UCSD-AML1 (cell line): ENCODE results near the gene OSBPL3.

Source experiments
- DNase-seq: peaks from one replicate; lab custom pipeline; 2025; ENCODE audit not compliant: unreplicated experiment; lab: John Stamatoyannopoulos, UW

OSBPL3 gene

DNA sequence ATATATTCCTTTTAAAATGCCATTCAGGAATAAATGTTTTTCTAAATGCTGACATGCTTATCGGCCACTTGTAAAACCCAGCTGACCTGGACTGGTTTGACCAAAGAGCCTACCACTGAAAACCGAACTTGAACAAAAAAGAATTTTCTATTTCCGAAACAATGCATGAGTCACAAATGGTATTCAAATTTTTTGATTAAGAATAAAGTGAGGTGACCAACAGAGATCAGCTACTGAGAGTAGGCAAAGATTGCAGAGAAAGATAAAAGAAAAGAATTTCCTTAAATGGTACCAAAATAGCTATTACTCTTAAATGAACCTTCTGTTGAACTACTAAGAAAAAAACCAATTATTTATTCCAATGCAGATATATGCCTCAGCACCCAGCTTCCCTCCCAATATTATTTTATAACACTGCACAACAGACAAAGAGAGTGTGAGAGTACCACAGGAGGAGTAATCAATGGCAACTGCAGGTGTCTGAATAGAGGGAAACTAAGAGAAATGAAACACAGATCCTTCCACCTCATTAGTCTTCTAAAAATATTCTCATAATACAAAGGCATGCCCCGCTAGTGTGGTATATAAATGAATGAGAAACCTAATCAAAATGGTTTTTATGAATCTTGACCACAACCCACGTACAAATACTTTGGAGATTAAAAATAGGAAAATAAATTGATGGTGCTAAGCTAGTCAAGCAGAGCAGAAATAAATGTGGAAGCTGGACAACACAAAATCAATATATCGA is 20.1 kb downstream of the OSBPL3 start:
- DNase-seq = no peak

DNA sequence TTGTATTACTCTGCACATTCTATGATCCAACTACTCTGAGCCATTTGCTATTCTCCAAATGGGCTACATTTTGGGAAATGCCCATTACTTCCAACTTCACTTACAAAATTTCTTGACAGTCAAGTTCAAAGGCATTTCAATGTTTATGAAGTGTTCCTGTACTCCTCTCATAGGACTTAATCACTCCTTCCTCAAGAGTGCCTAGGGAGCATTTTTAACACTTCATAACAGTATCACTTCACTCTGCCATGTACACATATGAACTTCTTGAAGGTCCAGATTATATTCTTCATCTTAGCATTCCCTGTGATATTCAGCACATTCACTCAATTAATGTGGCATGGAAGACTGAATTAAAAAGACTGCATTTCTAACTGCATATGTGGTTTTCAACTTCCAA is 21.6 kb downstream of the OSBPL3 start:
- no peak for DNase-seq

DNA sequence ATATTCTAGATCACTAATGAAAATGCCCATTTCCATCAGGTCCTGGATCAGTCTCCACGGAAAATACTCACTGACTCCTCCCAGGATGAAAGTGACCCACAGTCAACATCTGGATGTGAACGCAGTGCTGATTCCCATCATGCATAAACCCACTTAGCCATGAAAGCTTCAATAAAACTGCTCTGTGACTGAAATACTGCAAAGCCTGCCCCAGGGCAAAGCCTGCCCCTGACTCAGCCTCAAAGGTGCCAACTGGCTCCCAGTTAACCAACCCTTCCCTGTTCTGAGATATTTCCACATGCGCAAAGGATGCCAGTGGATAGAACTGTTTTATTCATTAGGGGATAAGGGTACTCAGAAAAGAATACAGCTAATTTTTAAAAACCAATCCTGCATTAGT is 24.0 kb downstream of the OSBPL3 start:
- no peak for DNase-seq

DNA sequence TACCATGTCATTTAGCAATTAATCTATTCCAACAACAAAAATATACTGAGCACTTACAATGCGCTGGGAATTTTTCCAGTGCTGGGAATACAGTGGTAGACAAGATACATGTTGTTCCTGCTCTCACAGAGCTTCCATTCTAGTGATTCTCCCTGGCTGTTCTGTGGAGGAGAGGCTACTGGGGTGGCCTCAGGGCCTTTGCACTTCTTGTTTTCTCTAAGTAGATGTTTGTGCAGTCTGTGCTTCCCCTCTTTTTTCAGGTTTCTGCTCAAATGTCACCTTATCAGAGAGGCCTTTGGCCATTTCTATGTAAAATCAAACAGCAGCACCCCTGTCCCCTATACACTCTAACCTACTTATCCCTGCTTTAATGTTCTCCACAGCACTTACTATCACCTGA is 24.7 kb downstream of the OSBPL3 start:
- DNase-seq = no peak

DNA sequence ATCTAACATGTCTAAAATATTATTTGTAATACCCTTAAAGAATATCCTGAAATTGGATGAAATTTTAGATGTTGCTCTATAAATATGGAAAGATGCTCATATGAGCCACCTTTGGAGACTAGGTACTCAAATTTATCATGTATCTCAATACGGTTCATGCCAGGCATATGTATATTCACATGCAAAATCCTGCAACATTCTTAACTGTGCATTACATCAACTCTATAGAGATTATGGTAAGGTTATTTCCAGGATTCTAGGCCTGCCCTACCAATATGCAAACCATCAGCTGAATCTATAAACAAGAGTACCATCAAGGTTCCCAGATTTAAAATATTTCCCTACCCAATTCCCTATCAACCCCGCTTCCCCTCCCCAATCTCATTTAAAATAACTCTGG is 27.5 kb downstream of the OSBPL3 start:
- DNase-seq = no peak

DNA sequence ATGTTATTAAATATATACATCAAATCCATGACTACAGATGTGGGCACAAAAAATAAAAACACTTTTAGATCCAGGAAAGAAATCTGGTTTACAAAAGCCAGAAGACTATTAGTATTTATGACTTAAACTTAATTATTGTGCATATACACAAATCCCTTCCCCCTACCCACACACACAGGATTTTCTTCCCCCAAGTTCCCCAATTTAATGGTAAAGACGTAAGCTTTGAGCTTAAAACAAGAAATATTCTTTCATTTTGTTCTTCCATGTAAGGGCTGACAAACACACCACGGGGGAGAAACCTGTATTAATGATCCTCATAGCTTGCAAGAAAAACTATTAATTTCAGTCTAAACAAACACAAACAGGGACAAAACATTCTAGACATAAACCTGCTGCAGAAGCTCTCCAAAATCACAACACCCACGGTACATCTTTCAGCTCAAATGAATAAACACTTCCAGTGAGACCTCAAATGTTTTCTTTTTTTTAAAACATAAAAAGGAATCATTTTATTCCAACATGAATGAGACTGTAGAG is 28.5 kb downstream of the OSBPL3 start:
- no peak for DNase-seq

DNA sequence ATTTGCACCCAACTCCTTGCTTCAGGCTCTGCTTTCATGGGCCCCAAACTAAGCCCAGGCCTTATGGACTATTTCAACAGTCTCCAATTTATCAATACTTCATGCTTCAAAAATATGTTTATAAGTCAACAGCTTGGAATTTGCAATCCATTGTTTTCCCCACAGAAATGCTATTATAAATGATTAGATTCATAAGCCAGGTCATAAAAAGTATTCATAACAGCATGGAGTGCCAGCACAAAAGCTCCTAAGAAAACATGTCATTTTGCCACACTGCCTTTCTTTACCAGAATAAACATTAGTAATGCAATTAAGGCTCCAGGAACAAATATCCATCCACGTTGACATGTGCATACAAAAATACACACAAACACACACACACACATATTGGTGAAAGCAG is 30.1 kb downstream of the OSBPL3 start:
- no peak for DNase-seq

DNA sequence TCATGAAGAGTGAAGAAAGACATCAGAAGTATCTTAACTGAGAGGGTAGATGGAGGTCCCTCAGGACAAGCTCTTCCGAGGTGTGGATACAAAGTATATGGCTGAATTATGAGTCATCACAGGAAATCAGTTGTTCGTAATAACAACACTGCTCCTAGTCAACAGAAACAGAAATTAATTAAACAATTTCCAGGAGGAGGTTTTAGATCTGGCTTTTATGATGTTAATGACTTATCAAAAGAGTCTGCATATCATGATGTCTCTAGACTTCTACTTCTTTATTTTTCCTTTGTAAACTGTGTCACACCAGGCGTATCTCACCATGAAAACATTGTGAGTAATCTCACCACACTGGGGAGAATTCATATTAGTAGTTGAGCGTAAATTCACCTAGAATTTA is 31.2 kb downstream of the OSBPL3 start:
- DNase-seq = no peak

DNA sequence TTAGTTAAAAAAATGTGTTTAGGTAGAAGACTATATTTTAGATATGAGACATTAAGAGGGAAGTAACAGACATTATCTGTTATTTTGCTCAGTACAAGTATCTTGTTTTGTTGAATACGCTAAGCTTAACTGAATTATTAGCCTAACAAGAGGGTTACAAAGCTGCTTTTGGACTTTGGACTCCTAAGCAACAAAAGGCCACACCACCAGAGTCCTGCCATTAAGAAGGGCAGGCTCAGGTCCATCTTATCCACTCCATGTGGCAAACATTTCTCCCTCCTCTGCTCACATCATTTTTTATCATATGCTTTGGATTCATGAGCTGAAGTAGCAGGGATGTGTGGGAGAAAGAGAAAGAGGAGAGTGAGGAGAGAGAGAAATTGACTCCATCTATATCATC is 33.5 kb downstream of the OSBPL3 start:
- DNase-seq = no peak

DNA sequence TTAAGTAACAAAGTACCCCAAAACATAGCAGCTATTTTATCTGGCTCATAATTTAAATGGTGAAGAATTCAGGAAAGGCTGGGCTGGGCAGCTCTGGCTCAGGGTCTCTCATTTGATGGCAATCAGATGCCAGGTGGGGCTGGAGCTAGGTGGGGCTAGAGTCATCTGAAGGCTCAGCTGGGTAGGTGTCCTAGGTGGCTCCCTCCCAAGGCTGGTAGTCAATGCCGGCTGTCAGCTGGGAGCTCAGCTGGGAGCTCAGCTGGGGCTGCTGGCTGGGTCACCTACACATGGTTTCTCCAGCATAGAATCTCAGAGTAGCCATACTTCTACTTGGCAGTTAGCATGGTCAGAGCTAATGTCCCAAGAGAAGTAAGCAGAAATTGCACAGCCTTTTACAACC is 34.1 kb downstream of the OSBPL3 start:
- no peak for DNase-seq

DNA sequence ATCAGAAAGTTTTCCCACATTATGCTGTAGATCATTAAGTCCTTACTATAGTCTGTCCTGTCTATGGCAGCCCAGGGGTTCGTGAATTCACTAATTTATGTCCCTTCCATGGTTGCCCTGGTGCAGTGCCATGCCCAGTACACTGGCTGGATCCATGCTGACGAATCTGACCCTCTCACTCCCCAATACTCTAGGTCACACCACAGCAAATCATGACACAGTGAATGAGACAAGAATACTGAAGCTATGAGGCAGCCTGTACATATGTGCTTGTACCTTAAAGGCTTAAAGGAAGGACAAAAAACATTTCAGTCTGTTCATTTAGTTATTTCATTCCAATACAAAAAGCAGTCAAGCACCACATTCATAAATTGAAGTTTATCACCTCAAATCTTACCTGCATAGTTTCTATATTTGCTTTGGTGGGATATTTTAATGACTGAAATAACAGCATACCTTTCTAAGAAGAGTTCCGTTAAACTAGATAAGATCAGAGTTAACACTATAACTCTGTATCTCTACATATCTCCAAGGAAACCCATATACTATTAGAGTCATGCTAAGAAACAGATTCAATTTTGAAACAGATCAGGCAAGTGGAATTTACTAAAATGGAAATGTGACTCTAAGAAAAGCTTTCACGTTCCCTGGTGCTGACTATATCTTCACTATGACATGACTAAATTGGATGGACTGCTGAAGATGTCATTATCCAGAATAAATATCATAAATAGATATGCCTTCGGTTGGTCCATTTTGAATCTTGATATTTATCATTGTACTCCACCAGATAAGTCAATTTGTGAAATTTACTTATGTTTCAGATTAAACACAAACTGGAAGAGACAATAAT is 36.7 kb downstream of the OSBPL3 start:
- DNase-seq = no peak

DNA sequence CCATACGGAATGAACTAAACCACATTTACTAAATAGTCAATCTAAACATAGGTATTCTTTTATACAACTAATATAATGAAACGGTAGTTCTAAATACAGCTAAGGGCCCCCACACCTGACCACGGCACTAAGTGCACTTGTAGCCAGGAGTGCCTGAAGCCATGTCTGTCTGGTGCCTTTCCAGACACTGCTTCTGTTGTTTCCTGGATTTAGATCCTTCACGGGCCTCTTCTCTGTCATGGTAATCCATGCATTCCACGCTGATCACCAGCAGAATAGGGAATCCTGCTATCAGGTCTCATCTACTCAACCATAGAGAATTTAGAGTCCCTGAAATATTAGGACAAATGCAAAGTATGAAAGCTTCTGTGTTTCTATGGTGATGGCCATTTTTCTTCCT is 37.8 kb downstream of the OSBPL3 start:
- no peak for DNase-seq

DNA sequence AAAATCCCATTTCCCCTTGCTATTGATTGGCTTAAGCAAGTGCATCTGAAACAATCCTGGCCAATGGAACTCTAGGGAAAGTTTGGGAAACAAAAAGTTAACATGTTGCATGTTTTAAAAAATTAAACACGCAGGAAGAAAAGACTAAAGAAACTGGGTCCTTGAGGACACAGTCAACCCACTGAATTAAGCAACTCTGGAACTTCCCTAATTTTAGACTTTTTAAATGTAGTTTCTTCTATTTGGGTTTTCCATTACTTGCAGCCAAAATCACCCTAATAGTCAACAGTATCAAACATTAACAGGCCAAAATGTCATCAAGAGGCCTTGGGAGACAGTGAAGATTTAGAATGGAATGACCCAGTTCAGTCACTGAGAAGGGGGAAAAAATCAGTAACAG is 40.6 kb downstream of the OSBPL3 start:
- no peak for DNase-seq

DNA sequence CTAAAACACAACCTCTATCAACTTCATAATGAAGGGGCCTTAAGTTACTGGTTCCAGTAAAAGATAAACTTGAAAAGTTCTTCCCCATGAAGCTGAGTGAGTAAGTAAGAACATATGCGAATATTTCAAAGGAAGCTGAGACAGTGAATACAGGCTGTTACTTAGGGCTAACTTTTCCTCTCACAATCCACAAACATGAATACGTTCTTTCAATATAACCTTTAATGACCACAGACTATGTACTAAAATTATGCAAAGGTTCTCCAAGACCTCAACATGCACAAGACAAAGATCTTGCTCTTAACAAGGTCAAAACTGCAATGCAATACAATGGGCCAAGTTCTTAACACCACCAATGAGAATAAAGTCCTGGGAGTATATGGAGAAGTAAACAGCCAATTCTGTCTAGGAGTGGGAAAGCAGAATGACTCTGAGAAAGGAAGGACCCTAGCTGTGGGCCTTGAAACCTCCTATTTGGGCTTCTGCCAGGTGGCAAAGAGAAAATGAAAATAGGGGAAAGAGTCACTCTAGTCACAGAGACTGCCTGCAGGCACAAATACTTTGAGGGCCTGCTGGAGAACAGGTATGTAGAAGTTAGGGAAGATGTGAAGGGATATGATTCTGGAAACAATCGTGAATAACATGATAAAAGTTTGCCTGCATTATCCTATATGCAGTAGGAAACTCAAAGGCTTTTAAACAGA is 43.7 kb downstream of the OSBPL3 start:
- no peak for DNase-seq

DNA sequence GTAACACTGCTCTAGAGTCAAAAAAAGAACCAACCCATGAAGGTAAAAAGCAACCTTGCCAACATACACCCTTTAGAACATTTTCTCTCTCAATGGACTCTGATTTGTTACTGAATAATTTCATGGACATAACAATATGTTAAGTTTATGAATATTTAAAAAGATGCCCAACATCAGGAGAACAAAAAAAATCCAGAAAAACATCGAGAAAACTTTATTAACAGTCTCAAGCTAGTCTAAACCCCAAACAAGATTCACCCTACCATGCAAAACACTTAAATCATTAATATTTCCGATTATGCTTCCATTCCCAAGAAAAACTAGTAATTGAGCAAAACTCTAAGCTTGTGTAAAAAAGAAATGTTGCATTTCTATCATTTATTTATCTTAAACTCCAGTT is 46.7 kb downstream of the OSBPL3 start:
- no peak for DNase-seq

DNA sequence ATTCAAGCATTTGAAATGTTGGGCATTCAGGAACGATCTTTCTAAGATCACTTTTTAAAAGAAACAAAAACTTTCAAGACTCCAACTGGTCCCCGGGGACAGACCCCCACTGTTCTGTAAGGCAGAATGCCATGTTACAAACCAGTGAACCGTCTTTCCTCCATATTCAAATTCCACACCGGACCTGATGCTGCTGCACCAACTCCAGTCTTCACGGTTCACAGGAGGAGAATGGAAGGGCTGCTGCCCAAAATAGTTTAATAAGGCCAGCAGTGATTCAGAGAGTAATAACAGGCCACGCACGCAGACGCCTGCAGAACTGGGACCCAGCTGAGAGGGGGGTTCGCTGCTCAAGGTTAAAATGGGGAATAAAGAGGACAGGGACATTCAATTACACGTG is 47.2 kb downstream of the OSBPL3 start:
- DNase-seq = no peak

DNA sequence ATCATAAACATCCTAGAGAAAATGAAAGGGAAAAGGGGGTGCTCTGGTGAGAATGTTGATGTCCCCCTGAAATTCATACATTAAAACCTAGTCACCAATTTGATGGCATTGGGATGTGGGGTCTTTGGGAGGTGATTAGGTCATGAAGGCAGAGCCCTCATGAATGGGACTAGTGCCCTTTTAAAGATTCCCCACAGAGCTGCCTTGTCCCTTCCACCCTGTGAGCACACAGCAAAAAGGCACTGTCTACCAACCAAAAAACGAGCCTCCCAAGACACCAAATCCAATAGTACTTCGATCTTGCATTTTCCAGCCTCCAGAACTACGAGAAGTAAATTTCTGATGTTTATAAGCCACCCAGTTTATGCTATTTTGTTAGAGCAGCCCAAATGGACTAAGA is 47.6 kb downstream of the OSBPL3 start:
- no peak for DNase-seq

DNA sequence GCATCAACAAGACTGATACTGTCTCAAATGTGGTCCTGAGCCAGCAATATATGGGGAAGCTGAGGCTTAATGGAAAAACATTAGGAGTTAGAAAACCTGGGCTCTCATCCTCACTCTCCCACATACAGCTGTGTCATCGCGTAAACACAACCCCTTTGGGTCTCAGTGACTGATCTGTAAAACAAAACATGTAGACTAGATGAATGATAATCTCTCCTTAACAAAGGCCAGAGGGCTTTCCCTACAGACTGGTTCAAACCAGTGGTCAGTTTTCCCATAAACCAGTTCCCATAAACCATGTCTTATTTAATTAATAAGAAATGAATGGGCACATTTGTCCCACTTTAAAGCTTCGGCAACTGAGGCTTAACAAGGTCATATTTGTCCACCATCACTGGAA is 48.1 kb downstream of the OSBPL3 start:
- DNase-seq = no peak

DNA sequence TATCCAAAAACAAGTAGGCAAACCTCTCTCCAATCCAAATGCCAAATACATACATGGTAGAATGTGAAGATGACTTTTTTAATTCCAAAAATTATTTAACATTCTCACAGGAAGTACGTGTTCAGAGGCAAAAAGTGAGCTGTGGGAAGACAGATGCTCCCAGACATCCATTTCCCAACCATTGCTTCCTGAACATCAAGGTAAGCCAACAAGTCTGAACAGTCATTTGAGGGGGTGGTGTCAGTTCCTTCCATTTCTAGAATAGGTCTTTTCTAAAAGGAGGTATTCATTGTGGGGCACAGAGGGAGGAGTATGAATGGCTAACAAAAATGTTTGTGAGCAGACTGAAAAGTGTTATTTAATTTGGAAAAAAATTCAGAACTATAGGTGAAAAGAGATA is 49.1 kb downstream of the OSBPL3 start:
- no peak for DNase-seq

DNA sequence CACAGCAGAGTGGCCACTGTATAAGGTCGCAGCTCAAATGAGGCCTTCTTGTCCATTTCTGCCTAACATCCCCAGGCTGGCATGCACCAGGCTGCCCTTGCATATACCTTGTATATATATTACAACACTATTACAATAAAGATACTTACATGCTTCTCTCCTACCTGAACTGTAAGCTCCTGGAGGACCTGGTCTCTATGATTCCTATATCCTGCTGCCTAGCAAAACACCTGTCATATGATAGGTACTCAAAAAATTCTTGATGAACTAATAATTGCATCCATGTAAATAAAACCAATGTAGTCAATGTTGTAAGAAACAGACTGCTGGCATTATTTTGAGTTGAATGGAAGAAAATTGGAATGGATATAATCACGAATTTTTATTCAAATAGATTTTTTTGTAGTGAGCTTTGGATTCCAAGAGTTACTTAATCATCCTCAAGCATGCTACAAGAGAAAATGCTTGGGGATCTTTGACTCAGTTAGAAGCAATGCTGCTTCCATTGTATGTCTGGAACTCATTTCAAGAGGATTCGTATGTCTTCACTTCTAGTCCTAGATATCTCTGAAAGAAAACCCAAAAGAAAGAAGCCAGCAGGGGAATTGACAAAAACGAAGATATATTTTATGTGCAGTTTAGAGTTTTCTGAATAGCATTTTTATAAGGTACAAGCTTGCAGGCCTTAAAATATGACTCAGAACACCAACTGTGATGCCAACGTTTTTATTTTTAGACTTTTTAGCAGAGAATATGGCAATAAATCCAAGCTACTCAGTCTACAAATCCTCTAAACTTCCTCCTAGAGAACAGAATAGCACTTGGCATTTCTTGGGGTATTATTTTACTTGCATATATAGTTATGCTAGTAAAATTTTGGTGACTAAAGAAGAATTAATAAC is 53.1 kb downstream of the OSBPL3 start:
- DNase-seq = no peak

DNA sequence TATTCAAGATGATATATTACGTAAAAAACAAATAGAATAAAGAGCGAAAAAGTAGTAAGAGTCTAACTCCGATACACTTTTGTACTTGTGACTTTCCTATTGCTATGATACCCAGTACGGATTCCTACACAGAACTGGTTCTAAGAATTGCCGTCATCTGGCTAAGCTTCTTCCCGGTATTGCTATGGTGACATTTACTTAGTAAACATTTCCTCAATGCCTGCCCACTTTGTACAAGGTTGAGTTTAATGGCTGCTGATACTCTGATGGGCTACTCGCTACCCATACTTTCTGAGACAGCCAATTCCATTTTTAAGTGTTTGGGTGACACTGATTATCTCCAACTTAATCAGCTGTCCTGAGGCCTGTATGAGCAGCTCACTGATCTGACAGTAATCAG is 55.6 kb downstream of the OSBPL3 start:
- DNase-seq = no peak
